Measurements from ENCODE around the gene MZT1.
"Not testable (repeated sequence)": the region's sequence is repeated elsewhere in the genome, so short reads cannot be mapped to it uniquely, and the experiment has no call there.

MZT1 gene

DNA sequence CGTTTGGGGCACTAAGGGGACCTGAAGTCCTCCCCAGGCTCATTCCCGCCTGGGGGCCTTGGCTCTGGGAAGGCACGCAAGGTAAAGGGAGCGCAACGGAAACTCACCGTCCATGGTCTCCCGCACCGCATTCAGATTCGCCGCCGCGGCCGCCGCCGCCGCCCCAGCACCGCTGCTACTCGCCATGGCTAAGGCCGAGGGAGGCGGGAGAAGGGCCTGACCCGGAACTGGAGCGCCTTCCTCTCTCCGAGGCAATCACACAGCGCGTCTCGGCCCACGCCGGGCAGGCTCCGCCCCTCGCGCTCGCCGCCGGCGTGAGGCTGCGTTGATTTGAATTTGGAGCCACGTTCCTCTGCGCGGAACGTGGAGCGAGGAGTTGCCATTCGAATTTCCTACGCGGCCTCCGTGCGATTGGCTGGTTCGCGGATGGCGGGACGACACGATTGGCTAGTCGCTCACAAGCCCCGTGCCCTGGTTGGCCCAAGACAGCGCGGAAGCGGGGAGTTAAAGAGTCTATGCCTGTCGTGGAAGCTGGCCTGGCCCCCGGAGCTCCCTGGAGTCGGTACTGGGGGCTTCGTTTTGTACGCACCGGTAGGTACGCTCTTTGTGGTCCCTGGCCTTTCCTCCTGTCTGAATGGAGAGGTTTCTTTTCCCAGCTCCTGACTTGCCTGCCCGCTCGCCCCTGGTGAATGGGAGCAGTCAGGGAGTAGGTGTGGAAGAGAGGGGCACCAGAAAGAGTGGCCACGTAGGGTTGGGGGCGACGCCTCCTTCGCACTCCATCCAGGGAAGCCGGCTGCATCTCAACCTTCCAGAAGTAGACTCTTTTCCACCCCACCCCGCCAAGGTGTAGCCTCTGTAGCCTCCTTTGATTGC lies at the start of gene MZT1, which contains the start of gene BORA:
TSS of gene MZT1 (minus strand) at position 213 of the 873 bp plus-strand sequence. CDS start at position 186, 27 bp downstream.
TSS of gene BORA (plus strand) at position 507 of the 873 bp plus-strand sequence. CDS start 1,018 bp downstream, outside the sequence.
- DNase-seq, result peak; percentile 93

GRCh38 chr13:72774019-72774418 lies 46.6 kb upstream of the MZT1 start:
- no peak for DNase-seq

DNA sequence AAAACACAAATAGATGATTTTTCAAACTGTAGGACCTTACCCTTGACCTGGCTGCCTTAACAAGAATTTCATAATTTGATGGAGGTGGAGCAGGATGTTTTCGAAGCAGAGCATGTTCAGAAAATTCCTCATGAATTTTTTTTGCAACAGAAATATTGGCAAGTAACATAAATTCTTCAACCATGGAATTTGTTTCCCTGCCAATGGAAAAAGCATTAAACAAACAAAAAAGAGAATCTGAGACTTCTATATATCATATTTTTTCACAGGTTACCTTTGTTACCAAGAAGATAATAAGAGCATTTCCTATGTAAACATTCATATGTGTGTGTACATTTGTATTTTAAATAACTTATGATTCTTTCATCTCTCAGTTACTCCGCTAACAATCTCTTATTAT lies 36.0 kb upstream of the MZT1 start:
- no peak for DNase-seq

DNA sequence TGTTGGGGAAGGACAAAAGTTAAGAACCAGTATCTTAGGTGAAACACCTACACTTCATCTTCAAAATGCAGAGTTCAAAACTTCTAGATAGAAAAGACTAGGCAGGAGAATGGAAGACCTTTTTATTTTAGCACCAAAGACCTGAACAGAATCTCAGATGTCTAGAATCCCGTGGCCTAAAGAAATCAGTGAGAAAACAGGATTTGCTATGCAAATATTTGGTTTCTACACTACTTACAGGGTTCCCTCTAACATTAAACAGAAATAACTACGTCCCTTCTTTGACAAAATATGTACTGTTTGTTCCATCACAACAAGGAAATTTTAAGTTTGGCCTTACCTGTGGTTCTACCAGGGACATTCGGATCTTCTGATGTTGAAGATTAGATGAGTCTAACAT lies 32.8 kb upstream of the MZT1 start:
- DNase-seq, result no peak

DNA sequence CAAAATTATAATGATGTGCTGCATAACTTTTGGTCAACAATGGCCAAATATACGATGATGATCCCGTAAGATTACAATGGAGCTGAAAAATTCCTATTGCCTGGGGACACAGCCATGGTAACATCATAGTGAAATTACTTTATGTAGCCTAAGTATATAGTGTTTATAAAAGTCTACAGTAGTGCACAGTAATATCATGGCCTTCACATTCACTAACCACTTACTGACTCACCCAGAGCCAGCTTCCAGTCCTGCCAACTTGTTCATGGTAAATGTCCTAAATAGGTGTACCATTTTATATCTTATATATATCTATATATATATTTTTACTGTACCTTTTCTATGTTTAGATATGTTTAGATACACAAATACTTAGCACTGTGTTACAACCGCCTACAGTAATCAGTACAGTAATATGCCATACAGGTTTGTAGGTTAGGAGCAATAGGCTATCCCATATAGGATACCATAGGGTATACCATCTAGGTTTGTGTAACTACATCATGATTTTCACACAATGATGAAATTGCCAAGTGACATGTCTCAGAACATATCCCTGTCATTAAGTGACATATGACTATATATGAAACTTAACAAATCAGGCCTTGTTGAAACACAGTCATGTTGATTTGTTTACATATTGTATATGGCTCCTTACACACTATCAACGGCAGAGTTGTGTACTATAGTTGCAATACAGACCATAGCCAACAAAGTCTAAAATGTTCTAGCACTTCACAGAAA lies 30.5 kb upstream of the MZT1 start:
- DNase-seq, result no peak

- DNase-seq, result no peak
These were observed 26.7 kb upstream of the MZT1 start for GRCh38 chr13:72754111-72754510.

- no peak for DNase-seq
These were observed 23.8 kb upstream of the MZT1 start for GRCh38 chr13:72751220-72751619.

DNA sequence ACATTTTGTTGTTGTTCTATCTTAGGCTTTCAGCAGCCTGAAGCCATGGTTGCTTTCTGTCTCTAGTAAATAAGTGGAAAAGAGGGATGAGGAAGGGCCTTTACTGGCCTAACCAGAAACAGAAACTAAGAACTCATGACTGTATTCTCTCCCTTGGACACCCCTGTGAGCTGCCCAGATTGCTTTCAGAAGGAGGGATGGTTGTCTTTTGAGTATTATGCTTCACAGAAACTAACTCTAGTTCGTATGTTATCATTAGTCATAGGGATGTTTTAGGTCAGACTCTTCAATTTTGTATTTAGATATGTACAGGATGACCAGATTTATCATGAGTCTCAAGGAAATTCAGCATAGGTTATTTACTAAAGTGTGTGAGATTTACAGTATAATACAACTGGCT lies 17.8 kb upstream of the MZT1 start:
- DNase-seq, result no peak

- DNase-seq, result no peak
These were observed 12.6 kb upstream of the MZT1 start for GRCh38 chr13:72740015-72740414.

DNA sequence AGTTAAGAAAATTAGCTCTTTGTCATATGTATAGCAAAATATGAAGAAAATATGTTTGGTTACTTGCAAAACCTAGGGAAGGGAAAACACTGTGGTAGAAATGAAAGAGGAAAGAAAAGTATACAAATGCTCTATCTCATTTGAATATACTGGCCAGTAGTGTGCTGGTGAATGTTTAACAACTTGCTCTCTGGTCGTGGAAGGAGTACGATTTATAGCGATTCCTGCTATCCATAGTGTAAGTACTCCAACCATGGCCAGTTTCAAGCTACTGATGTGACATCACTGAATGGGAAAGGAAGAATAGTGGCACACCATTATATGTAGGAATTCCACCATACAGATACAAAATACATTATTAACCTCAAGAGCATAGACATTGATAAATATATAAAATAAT lies 9.6 kb upstream of the MZT1 start:
- DNase-seq, result no peak

DNA sequence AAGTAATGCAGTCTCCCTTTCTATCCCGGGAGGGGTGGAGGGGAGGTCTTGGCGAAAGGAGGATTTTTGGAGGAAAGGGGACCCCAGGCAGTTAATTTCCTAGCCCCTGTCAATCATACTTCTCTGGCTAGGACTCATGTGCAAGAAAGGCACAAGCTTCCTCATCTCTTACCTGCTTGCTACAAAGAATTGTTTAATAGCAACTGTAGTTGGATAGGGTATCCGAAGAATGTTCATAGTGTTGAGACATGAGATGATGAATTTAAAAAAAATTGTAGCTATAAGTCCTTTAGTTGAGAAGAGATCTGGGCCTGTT lies 819 bp upstream of the MZT1 start:
- DNase-seq, result no peak

DNA sequence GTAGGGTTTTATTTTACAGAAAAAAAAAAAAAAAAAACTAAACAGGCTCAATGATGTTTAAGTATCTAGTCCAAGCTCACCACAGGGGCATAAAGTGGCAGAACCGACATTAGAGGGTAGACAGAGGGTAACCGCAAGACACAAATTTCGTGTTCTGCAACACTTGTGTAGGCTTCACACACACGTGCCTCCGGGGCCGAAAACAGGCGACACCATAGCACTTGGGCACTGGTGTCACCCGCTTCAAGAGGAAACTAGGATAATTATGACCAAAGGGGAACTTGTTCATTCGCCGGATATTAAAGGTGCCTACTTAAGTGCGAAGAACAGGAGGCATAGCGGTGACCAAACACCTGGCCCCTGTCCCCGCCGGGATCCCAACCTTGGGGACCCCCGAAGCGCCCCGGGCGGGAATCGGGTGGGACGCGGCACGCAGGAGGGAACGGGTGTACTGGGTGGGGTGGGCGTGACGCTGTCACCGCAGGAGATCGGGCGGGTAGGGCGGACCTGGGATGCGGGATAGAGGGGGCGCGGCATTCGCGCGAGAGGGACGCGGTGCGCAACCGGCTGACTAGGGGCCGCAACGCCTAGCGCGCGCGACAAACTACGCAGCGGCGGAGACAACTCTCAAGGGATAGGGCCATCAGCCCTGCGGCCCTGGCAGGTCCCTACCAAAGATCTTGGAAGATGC lies 558 bp downstream of the MZT1 start:
- no peak for DNase-seq

GRCh38 chr13:72726185-72726584 lies 1.2 kb downstream of the MZT1 start:
- DNase-seq, result not testable (repeated sequence)

GRCh38 chr13:72716776-72717175 lies 10.7 kb downstream of the MZT1 start:
- DNase-seq, result no peak

DNA sequence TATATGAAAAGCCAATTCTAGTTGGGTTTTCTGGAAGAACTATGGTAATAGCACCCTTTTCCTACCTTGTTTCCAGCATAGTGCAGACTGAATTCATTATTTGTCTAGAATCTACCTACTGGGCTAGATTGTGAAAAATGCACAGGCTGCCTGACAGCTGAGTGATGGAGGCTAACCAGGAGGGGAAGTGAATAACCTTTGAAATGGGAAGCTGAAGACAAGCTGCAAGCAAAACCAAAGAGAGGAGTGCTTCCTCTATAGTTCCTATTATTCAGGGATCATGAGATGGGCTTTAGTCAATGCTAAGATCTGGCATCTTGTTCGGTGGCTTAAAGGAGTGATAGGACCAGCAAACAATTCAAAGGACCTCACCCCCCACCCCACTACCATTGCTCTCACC lies 26.9 kb downstream of the MZT1 start:
- DNase-seq, result no peak

DNA sequence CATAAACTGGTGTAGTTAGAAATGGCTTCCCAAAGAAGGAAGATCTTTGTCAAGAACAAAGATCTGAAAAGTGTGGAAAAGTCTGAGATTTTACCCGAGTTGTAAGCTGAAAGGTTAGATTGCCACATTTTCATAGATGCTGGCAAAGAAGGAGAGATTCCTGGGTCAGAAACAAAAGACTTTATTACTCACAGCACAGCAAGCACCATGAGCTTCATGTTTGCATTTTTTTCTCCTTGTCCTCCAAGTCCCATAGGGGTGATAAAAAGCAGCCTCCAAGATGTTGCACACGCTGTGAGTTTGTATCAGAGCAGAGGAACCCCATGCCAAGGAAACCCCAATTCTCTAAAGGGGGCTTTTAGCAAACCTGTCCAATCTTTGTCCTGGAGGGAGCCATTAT lies 29.3 kb downstream of the MZT1 start:
- no peak for DNase-seq

DNA sequence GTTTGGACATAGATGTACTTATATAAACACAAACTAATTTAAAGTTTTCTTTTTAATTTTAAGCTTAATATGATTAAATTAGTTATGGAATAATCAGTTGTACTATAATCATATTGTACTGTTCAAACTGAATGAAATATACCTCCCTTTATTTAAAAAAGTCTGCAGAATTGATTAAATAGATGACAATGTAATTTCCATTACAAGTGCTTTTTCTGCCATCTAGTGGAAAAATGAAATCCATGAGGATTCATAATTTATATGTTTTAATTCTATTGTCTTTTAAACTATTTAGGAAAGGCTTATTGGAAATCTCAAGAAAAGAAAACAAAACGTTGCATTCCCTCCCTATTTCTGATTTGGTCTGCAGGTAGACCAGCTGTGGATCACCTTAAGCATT lies 30.9 kb downstream of the MZT1 start:
- no peak for DNase-seq

DNA sequence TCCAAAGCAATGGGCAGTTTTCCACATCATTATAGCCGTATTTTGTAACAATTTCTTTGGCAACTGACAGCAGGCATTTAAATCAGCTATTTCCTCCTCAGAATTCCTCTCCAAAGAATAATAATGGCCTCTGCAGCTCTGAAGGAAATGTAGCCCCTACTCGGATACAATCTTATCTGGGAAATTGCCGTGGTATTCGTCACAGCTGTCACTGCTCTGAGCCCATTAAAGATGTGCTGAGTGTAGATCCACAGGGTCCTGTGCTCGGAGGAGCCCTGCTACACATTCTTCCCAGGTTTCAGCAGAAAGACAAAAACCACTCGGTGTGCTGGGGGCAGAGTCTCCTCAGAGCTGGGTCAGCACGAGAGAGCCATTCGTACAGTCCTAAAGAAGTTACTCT lies 33.1 kb downstream of the MZT1 start:
- DNase-seq, result no peak

GRCh38 chr13:72693832-72694231 lies 33.6 kb downstream of the MZT1 start:
- DNase-seq, result no peak

GRCh38 chr13:72692884-72693514 lies 34.4 kb downstream of the MZT1 start:
- no peak for DNase-seq

DNA sequence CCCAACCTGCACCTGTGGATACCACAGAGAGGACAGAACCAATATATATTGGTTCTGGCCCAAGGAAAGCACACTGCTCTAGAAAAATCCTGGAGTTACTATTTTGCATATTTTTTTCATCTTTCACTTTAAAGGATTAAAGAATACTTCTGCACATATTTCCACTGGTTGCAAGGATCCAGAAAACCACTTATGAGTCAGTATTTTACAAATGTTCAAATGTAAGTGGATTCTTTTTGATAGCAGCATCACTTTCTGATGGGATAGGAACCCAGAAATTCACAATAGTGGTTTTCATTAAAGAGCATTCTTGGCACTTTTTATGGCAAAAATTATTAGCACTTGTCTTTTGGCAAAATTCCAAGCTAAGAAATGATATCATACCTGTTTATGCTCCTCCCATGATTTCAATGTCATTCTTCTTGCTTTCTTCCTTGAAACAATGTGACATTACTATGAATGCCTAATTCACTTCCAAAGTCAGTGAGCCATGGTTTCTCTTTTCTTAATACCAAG lies 38.2 kb downstream of the MZT1 start:
- no peak for DNase-seq

DNA sequence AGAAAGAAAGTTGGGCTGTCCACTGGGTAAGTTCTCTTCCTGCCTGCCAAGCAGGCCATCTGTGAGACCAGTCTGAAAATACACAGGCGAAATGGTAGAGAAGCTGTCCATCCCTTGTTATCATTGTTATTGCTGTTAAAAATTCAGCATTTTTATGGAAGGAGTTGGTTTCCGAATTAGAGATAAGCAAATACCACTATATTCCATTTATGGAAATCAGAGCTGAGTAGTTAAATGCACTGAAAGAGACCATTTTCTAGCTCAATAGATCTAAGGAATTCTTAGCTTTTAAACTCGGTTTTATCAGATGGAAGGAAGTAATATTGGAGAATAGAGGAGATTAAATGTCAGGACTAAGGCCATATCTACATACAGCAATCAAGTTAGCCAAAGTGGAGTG lies 40.7 kb downstream of the MZT1 start:
- DNase-seq, result no peak

GRCh38 chr13:72680353-72680752 lies 47.1 kb downstream of the MZT1 start:
- no peak for DNase-seq
